K562 (cell line): ENCODE measurements around the gene MATR3. TPM values are rescaled to one million over a fixed set of nuclear protein-coding genes. Genes with fewer than 3 reads are reported as not detected.

Experiments used
- ATAC-seq: fragments of 200-7000 bp; cut with Tn5 transposase; 3 replicates; pipeline ENCODE4 v1.9.1; 2020; ENCODE audit warnings: moderate library complexity
- BruUV-seq: library from RNA; stranded (reverse); fragments of 400-500 nt; replicated peaks from 2 replicates; lab custom pipeline; 2021; lab: Mats Ljungman, UMichigan
- CTCF ChIA-PET: fragments of 300-600 bp; formaldehyde crosslinking; extraction: SDS; loops from one replicate; lab custom pipeline; 2021; ENCODE audit warnings: low intra/inter-chr PET ratio; lab: Yijun Ruan, JAX
- POLR2A ChIA-PET: fragments of 300-600, 350-650 bp; sonication (Branson Sonifier 250); formaldehyde crosslinking; extraction: SDS; loops from one replicate; lab custom pipeline; 2021; ENCODE audit warnings: antibody characterized with exemption, inconsistent platforms; lab: Yijun Ruan, JAX
- DNase-seq, 4 experiments: peaks; one replicate each; pipeline versions ENCODE4 v3.0.0 to v3.0.0-alpha.2; 2011 to 2018; ENCODE audit warnings: low spot score in 3 of 4, mixed read lengths in 3 of 4; ENCODE audit errors: extremely low read depth in 1 of 4
- FAIRE-seq: peaks from 2 replicates; lab custom pipeline; 2011; peaks lifted over from hg19 to GRCh38; lab: Jason Lieb, UNC
- H2AFZ ChIP-seq: 2 replicates; pipeline ENCODE4 v1.6.0; 2011; ENCODE audit warnings: low read depth, low read length, control low read depth, inconsistent platforms
- H3K27ac ChIP-seq: fragments of 200-600 bp; 3 replicates; pipeline ENCODE4 v1.8.0; 2011; ENCODE audit warnings: low read depth, mild to moderate bottlenecking, control low read depth, inconsistent platforms, low read length, moderate library complexity, mixed read lengths; ENCODE audit errors: extremely low read depth
- H3K27me3 ChIP-seq, 2 experiments: fragments of 300-600 bp in 1 of 2; 2 replicates in 1 of 2; 3 replicates in 1 of 2; pipeline versions ENCODE4 v1.6.0 to v1.8.0; 2011; ENCODE audit warnings: inconsistent platforms in 2 of 2, low read length in 2 of 2, mild to moderate bottlenecking in 1 of 2, mixed read lengths in 1 of 2, moderate library complexity in 1 of 2; ENCODE audit not compliant: control insufficient read depth in 2 of 2, insufficient read depth in 2 of 2
- H3K36me3 ChIP-seq: fragments of 300-600 bp; 3 replicates; pipeline ENCODE4 v1.8.0; 2011; ENCODE audit warnings: mild to moderate bottlenecking, low read length, inconsistent platforms; ENCODE audit not compliant: control insufficient read depth, insufficient read depth
- H3K4me1 ChIP-seq, 2 experiments: fragments of 200-600 bp in 1 of 2; replicated peaks in 1 of 2; 2 replicates in 1 of 2; 3 replicates in 1 of 2; pipeline versions ENCODE4 v1.5.1 to v1.8.0; 2011; ENCODE audit warnings: inconsistent platforms in 2 of 2, low read length in 2 of 2, mild to moderate bottlenecking in 1 of 2, mixed read lengths in 1 of 2, moderate library complexity in 1 of 2; ENCODE audit not compliant: control insufficient read depth in 2 of 2, insufficient read depth in 2 of 2
- H3K4me2 ChIP-seq: 2 replicates; pipeline ENCODE4 v1.6.1; 2011; ENCODE audit warnings: low read length, control low read depth, inconsistent platforms, mixed read lengths; ENCODE audit not compliant: insufficient read depth
- H3K4me3 ChIP-seq: fragments of 200-600 bp; sonication (generic), shearing (Covaris generic); 2 replicates; pipeline ENCODE4 v1.5.1; 2016; ENCODE audit warnings: control low read depth, inconsistent platforms
- H3K79me2 ChIP-seq: fragments of 200-600 bp; 3 replicates; pipeline ENCODE4 v1.8.0; 2011; ENCODE audit warnings: low read length, inconsistent platforms; ENCODE audit not compliant: control insufficient read depth, insufficient read depth
- H3K9ac ChIP-seq, 2 experiments: 2 replicates each; pipeline versions ENCODE4 v1.6.0 to v1.6.1; 2011; ENCODE audit warnings: low read depth in 2 of 2, low read length in 2 of 2, control low read depth in 1 of 2, inconsistent platforms in 1 of 2, mild to moderate bottlenecking in 1 of 2, mixed read lengths in 1 of 2; ENCODE audit not compliant: insufficient read depth in 1 of 2
- H3K9me1 ChIP-seq: one replicate; pipeline ENCODE4 v1.6.0; 2011; ENCODE audit warnings: inconsistent platforms, mild to moderate bottlenecking, low read length, moderate library complexity; ENCODE audit not compliant: control insufficient read depth, insufficient read depth
- H3K9me3 ChIP-seq: replicated peaks from 2 replicates; pipeline ENCODE4 v1.5.1; 2011; ENCODE audit warnings: low read depth, low read length, inconsistent platforms; ENCODE audit not compliant: control insufficient read depth, insufficient read depth
- H4K20me1 ChIP-seq: replicated peaks from 2 replicates; pipeline ENCODE4 v1.6.1; 2011; ENCODE audit warnings: low read length, inconsistent platforms, mixed read lengths; ENCODE audit not compliant: control insufficient read depth, insufficient read depth
- CCNT2 ChIP-seq: IDR thresholded peaks from 2 replicates; pipeline ENCODE4 v1.6.1; 2011; ENCODE audit warnings: borderline replicate concordance, low read depth, mild to moderate bottlenecking, moderate library complexity, mixed read lengths, low read length; ENCODE audit not compliant: insufficient read length; ENCODE audit errors: extremely low read depth
- CHD2 ChIP-seq: IDR thresholded peaks from 2 replicates; pipeline ENCODE4 v1.6.1; 2011; ENCODE audit warnings: low read depth, low read length
- DNMT1 ChIP-seq: fragments of 450-650 bp; IDR thresholded peaks from 2 replicates; pipeline ENCODE4 v1.6.1; 2016; ENCODE audit warnings: antibody characterized with exemption, mild to moderate bottlenecking
- E2F6 ChIP-seq, 2 experiments: IDR thresholded peaks; 2 replicates each; pipeline ENCODE4 v1.6.1; 2011; ENCODE audit warnings: borderline replicate concordance in 1 of 2, control low read depth in 1 of 2, low read depth in 1 of 2, low read length in 1 of 2, mild to moderate bottlenecking in 1 of 2, mixed read lengths in 1 of 2, moderate library complexity in 1 of 2; ENCODE audit not compliant: insufficient read depth in 1 of 2, insufficient read length in 1 of 2, poor library complexity in 1 of 2, severe bottlenecking in 1 of 2; ENCODE audit errors: extremely low read depth in 1 of 2
- ETV5 ChIP-seq: sonication (generic); formaldehyde crosslinking; IDR thresholded peaks from 2 replicates; pipeline ENCODE4 v1.4.0; 2020; ENCODE audit warnings: low read depth, mild to moderate bottlenecking, missing genetic modification reagents
- GATAD2A ChIP-seq: fragments of 450-650 bp; IDR thresholded peaks from 2 replicates; pipeline ENCODE4 v1.6.1; 2017
- GTF2E2 ChIP-seq: fragments of 200-800 bp; sonication (Bioruptor generic); IDR thresholded peaks from 2 replicates; pipeline ENCODE4 v1.6.1; 2016; ENCODE audit warnings: missing genetic modification characterization, missing compliant biosample characterization
- HMGN3 ChIP-seq: IDR thresholded peaks from 2 replicates; pipeline ENCODE4 v1.6.1; 2011; ENCODE audit warnings: borderline replicate concordance, low read depth, mild to moderate bottlenecking, mixed read lengths, low read length; ENCODE audit not compliant: insufficient read length; ENCODE audit errors: extremely low read depth
- POLR2AphosphoS5 ChIP-seq: IDR thresholded peaks from 2 replicates; pipeline ENCODE4 v1.6.1; 2011; ENCODE audit warnings: mild to moderate bottlenecking, low read depth, low read length, moderate library complexity; ENCODE audit not compliant: control insufficient read depth, insufficient read depth
- POU5F1 ChIP-seq: fragments of 150-350 bp; IDR thresholded peaks from 2 replicates; pipeline ENCODE4 v1.6.1; 2014; ENCODE audit warnings: borderline replicate concordance, low read length, low read depth, mild to moderate bottlenecking; ENCODE audit not compliant: partially characterized antibody
- TAF1 ChIP-seq: IDR thresholded peaks from 2 replicates; pipeline ENCODE4 v1.6.1; 2011; ENCODE audit warnings: mild to moderate bottlenecking, low read length, moderate library complexity; ENCODE audit not compliant: insufficient read depth, control insufficient read depth, severe bottlenecking; ENCODE audit errors: extremely low read depth
- TCFL5 ChIP-seq: fragments of 250-450 bp; sonication (Bioruptor Pico); conservative IDR thresholded peaks from 2 replicates; pipeline ENCODE4 v1.6.1; 2021; ENCODE audit warnings: mild to moderate bottlenecking, moderate library complexity, matching md5 sums
- XRCC3 ChIP-seq: fragments of 450-650 bp; IDR thresholded peaks from 2 replicates; pipeline ENCODE4 v1.6.1; 2017; ENCODE audit warnings: mild to moderate bottlenecking, moderate library complexity
- ZKSCAN1 ChIP-seq: fragments of 150-350 bp; IDR thresholded peaks from 2 replicates; pipeline ENCODE4 v1.6.1; 2016; ENCODE audit warnings: low read depth, low read length
- ZNF12 ChIP-seq: sonication (generic); formaldehyde crosslinking; IDR thresholded peaks from 2 replicates; pipeline ENCODE4 v1.4.0; 2020; ENCODE audit warnings: mild to moderate bottlenecking, missing genetic modification reagents
- WGBS: fragments of 100-300 bp; shearing (Covaris generic); methylation state at CpG from one replicate; pipeline ENCODE4 v1.1.6; 2016; ENCODE audit warnings: low coverage, mixed read lengths; ENCODE audit not compliant: insufficient coverage; ENCODE audit errors: missing lambda C conversion rate; 5-methylcytosine and 5-hydroxymethylcytosine counted together
- in situ Hi-C: fragments of 300-500 bp; cut with MboI; formaldehyde crosslinking; loops from 4 replicates; pipeline ENCODE4 v1.15.0; 2018; ENCODE audit warnings: inconsistent platforms, mixed read lengths
- intact Hi-C: fragments of 100-400 bp; cut with micrococcal nuclease; formaldehyde crosslinking; loops from 2 replicates; pipeline ENCODE4 v1.14.2; 2022
- polyA plus RNA-seq, 8 experiments: library from polyadenylated mRNA; depleted of rRNA in 4 of 8; stranded (reverse) in 5 of 8; unstranded in 3 of 8; fragments of >200 nt; fragmentation: Nextera tagmentation in 2 of 8; fragmentation: Illumina TruSeq in 1 of 8; extraction: Ambion mirVana in 2 of 8; extraction: Trizol in 1 of 8; gene quantifications; 2 replicates each; pipeline versions ENCODE4 v1.2.1 to v1.2.3, GENCODE V29; 2011 to 2014; ENCODE audit warnings: inconsistent platforms in 1 of 8, missing spikeins in 1 of 8
- total RNA-seq, 7 experiments: library from RNA; depleted of rRNA in 6 of 7; stranded (reverse); fragments of >200 nt in 6 of 7; fragmentation: Illumina TruSeq in 2 of 7; extraction: Trizol in 2 of 7; gene quantifications; 2 replicates each; pipeline versions ENCODE4 v1.2.1 to v1.2.3, GENCODE V29; 2011 to 2021; ENCODE audit warnings: low replicate concordance in 1 of 7

The MATR3 gene
- total and polyA plus RNA-seq, 9 of the 15 experiments (the other 6 are each of a cell fraction or from before 2014, with no cell fraction given): 150 to 425 (median 263) TPM

GRCh38 chr5:139341689-139342422 lies 48.3 kb downstream of the MATR3 start, which contains the start of gene PAIP2 (continued):
- peak; percentile 91 for TF ChIP-seq HMGN3

- CTCF ChIA-PET: no interaction called here
- DNase-seq: peak in 1 of 4 experiments; percentile 93
- no peak for FAIRE-seq
- no TSS peak for BruUV-seq
- Histone ChIP-seq H3K4me2 (peak overlapping the region; percentile 91), H3K79me2 (peaks cover 57% of the 10 kb centered on the region), H3K9me1 (no peaks in the 10 kb centered on the region), H3K9me3 (no peaks in the 10 kb centered on the region), H3K4me1 (peaks cover 11% of the 10 kb centered on the region in 2 experiments; a peak in 4 of 5 replicates), H3K4me3 (peak overlapping the region; percentile 86), H2AFZ (peak overlapping the region; percentile 92), H3K27me3 (no peaks in the 10 kb centered on the region), H3K36me3 (peaks cover 18% of the 10 kb centered on the region), H4K20me1 (peaks cover 26% of the 10 kb centered on the region), H3K27ac (peak overlapping the region; percentile 100), H3K9ac (peak overlapping the region; percentile 99 to 100)
- TF ChIP-seq TAF1 (peak; percentile 34), CCNT2 (no peak), DNMT1 (no peak), TCFL5 (no peak), ETV5 (no peak), POU5F1 (peak; percentile 59), POLR2AphosphoS5 (0 out of 2 replicates have a peak, but pooled peaks have one; percentile 7), GATAD2A (no peak), XRCC3 (no peak), GTF2E2 (peak; percentile 21; the same call in 1 of the 2 replicates), ZNF12 (0 out of 2 replicates have a peak, but pooled peaks have one; percentile 2), E2F6 (IDR thresholded peaks at IDR 0.05; ENCODE audit: borderline replicate concordance in 1 of 2, extremely low read depth in 1 of 2, insufficient read depth in 1 of 2, insufficient read length in 1 of 2, low read depth in 1 of 2, low read length in 1 of 2, poor library complexity in 1 of 2, severe bottlenecking in 1 of 2) (peak in 1 of 2 experiments; percentile 75), ZKSCAN1 (0 out of 2 replicates have a peak, but pooled peaks have one; percentile 7), CHD2 (no peak)
- intact Hi-C loops (loop anchor here (5.0 kb wide), 3 partner anchors 60 to 765 kb away; partner anchors contain the start of genes HSPA9 and SPATA24), in situ Hi-C loops (no loop called here)
- POLR2A ChIA-PET: interaction anchor here (0.6 to 3.3 kb wide), 16 partner anchors 9 to 1123 kb away, joined by 3 to 26 read pairs (median 4); partner anchors contain the start of genes HSPA9 and MATR3
- 0% methylated on average over 15 of the region's 16 CpGs for WGBS
- ATAC-seq: no peak
Measured at GRCh38 chr5:139342423-139342723, 48.8 kb downstream of the MATR3 start.
